Measurements from ENCODE around the gene FBF1.
"Not testable (repeated sequence)": the region's sequence is repeated elsewhere in the genome, so short reads cannot be mapped to it uniquely, and the experiment has no call there.

Gene FBF1

GRCh38 chr17:75874323-75875181, 66.3 kb downstream of the FBF1 start:
- DNase-seq, result no peak

GRCh38 chr17:75873587-75874322, 67.1 kb downstream of the FBF1 start:
- no peak for DNase-seq

- DNase-seq, result no peak
Measured at GRCh38 chr17:75872434-75873351, 68.1 kb downstream of the FBF1 start.

- not testable (repeated sequence) for DNase-seq
Measured at GRCh38 chr17:75870228-75870627, 70.6 kb downstream of the FBF1 start.

GRCh38 chr17:75869282-75870141, 71.3 kb downstream of the FBF1 start:
- no peak for DNase-seq

GRCh38 chr17:75868730-75869281, 72.0 kb downstream of the FBF1 start:
- DNase-seq, result not testable (repeated sequence)

GRCh38 chr17:75865404-75866188, 75.2 kb downstream of the FBF1 start:
- DNase-seq, result not testable (repeated sequence)

- DNase-seq, result not testable (repeated sequence)
Measured at GRCh38 chr17:75864887-75865286, 76.0 kb downstream of the FBF1 start.

GRCh38 chr17:75864448-75864871, 76.4 kb downstream of the FBF1 start:
- DNase-seq, result no peak

GRCh38 chr17:75861927-75862317, 78.9 kb downstream of the FBF1 start:
- DNase-seq, result no peak

Data from NCI-H82 (cell line).